H1 (cell line): Measurements from ENCODE around the gene ANP32A. TPM values are rescaled to one million over a fixed set of nuclear protein-coding genes. Genes with fewer than 3 reads are reported as not detected.
A peak's percentile ranks its signal among the peaks of the same experiment; 100 is the strongest.

Experiments
- CTCF ChIA-PET: fragments of 300-600 bp; sonication (Branson Sonifier 250); formaldehyde crosslinking; loops from one replicate; lab custom pipeline; 2021; ENCODE audit not compliant: partially characterized antibody; lab: Charles Lee
- POLR2A ChIA-PET: fragments of 300-600 bp; sonication (Branson Sonifier 250); formaldehyde crosslinking; loops from one replicate; lab custom pipeline; 2021; ENCODE audit warnings: inconsistent platforms; ENCODE audit not compliant: partially characterized antibody; lab: Charles Lee
- DNase-seq, 2 experiments: peaks; one replicate each; pipeline versions ENCODE4 v3.0.0 to v3.0.0-alpha.2; 2010 to 2022; ENCODE audit warnings: low spot score in 2 of 2, low read depth in 1 of 2, mixed read lengths in 1 of 2
- FAIRE-seq: peaks from 2 replicates; lab custom pipeline; 2011; peaks lifted over from hg19 to GRCh38; lab: Jason Lieb, UNC
- H2AFZ ChIP-seq: 2 replicates; pipeline ENCODE4 v1.8.1; 2012; ENCODE audit warnings: low read length, inconsistent platforms
- H2AK5ac ChIP-seq: 2 replicates; pipeline ENCODE4 v1.6.1; 2013; ENCODE audit warnings: low read depth, low read length
- H2BK120ac ChIP-seq: replicated peaks from 2 replicates; pipeline ENCODE3; 2013; ENCODE audit warnings: low read depth, low read length, inconsistent platforms
- H2BK12ac ChIP-seq: 2 replicates; pipeline ENCODE4 v1.6.1; 2013; ENCODE audit warnings: low read depth, low read length
- H2BK15ac ChIP-seq: 2 replicates; pipeline ENCODE4 v1.6.1; 2013; ENCODE audit warnings: low read length
- H2BK20ac ChIP-seq: 2 replicates; pipeline ENCODE4 v1.6.1; 2013; ENCODE audit warnings: low read length
- H2BK5ac ChIP-seq: 2 replicates; pipeline ENCODE4 v1.6.1; 2013; ENCODE audit warnings: low read depth, low read length
- H3K14ac ChIP-seq: 2 replicates; pipeline ENCODE4 v1.6.1; 2013; ENCODE audit warnings: inconsistent platforms; ENCODE audit not compliant: insufficient read length
- H3K18ac ChIP-seq: 2 replicates; pipeline ENCODE4 v1.6.1; 2013; ENCODE audit warnings: low read length; ENCODE audit errors: extremely low read depth
- H3K23ac ChIP-seq: 2 replicates; pipeline ENCODE4 v1.6.1; 2013; ENCODE audit warnings: inconsistent platforms; ENCODE audit not compliant: insufficient read length
- H3K23me2 ChIP-seq: 2 replicates; pipeline ENCODE4 v1.6.1; 2013; ENCODE audit warnings: low read depth, low read length
- H3K27ac ChIP-seq: 2 replicates; pipeline ENCODE4 v1.6.1; 2011; ENCODE audit warnings: low read depth, low read length, inconsistent platforms
- H3K27me3 ChIP-seq, 4 experiments: replicated peaks in 1 of 4; 1 replicate in 1 of 4; 2 replicates in 3 of 4; pipeline versions ENCODE4 v1.6.1 to v1.8.1; 2011 to 2013; ENCODE audit warnings: low read length in 3 of 4, mild to moderate bottlenecking in 3 of 4, inconsistent platforms in 2 of 4, mixed read lengths in 2 of 4, moderate library complexity in 1 of 4; ENCODE audit not compliant: control insufficient read depth in 3 of 4, insufficient read depth in 3 of 4; ENCODE audit errors: extremely low read depth in 1 of 4
- H3K36me3 ChIP-seq, 4 experiments: 2 replicates each; pipeline versions ENCODE4 v1.6.1 to v1.8.1; 2011 to 2013; ENCODE audit warnings: mild to moderate bottlenecking in 4 of 4, low read length in 3 of 4, moderate library complexity in 2 of 4, control low read depth in 1 of 4, inconsistent platforms in 1 of 4; ENCODE audit not compliant: insufficient read depth in 4 of 4, control insufficient read depth in 2 of 4
- H3K4ac ChIP-seq: replicated peaks from 2 replicates; pipeline ENCODE3; 2013; ENCODE audit warnings: low read length, low read depth, mixed read lengths, inconsistent platforms; ENCODE audit not compliant: insufficient read length
- H3K4me1 ChIP-seq, 4 experiments: replicated peaks in 1 of 4; 1 replicate in 1 of 4; 2 replicates in 3 of 4; pipeline versions ENCODE4 v1.6.1 to v1.8.1; 2011 to 2013; ENCODE audit warnings: low read length in 3 of 4, inconsistent platforms in 2 of 4, mixed read lengths in 1 of 4; ENCODE audit not compliant: insufficient read depth in 4 of 4, control insufficient read depth in 3 of 4
- H3K4me2 ChIP-seq, 2 experiments: 2 replicates each; pipeline versions ENCODE4 v1.6.1 to v1.8.1; 2011 to 2013; ENCODE audit warnings: low read depth in 2 of 2, low read length in 2 of 2, control low read depth in 1 of 2, inconsistent platforms in 1 of 2, mild to moderate bottlenecking in 1 of 2; ENCODE audit not compliant: insufficient read depth in 1 of 2
- H3K4me3 ChIP-seq, 4 experiments: fragments of 200-600, 300-600 bp in 1 of 4; sonication (generic), shearing (Covaris generic), sonication (Bioruptor Twin) in 1 of 4; 2 replicates each; pipeline versions ENCODE4 v1.5.1 to v1.8.1; 2011 to 2016; ENCODE audit warnings: low read length in 4 of 4, low read depth in 3 of 4, control low read depth in 2 of 4, inconsistent platforms in 2 of 4, mild to moderate bottlenecking in 2 of 4, mixed read lengths in 1 of 4, moderate library complexity in 1 of 4; ENCODE audit not compliant: insufficient read depth in 2 of 4; ENCODE audit errors: extremely low read depth in 1 of 4
- H3K56ac ChIP-seq: replicated peaks from 2 replicates; pipeline ENCODE3; 2013; ENCODE audit warnings: low read depth, mild to moderate bottlenecking, mixed read lengths, low read length, inconsistent platforms; ENCODE audit not compliant: insufficient read length
- H3K79me1 ChIP-seq: 2 replicates; pipeline ENCODE4 v1.6.1; 2013; ENCODE audit warnings: low read depth, low read length, control low read depth
- H3K79me2 ChIP-seq, 2 experiments: 2 replicates each; pipeline versions ENCODE4 v1.6.1 to v1.8.1; 2012 to 2013; ENCODE audit warnings: low read length in 2 of 2, mild to moderate bottlenecking in 2 of 2, inconsistent platforms in 1 of 2; ENCODE audit not compliant: insufficient read depth in 2 of 2, control insufficient read depth in 1 of 2
- H3K9ac ChIP-seq, 4 experiments: replicated peaks in 1 of 4; 1 replicate in 1 of 4; 2 replicates in 3 of 4; pipeline versions ENCODE4 v1.6.1 to v1.8.1; 2011 to 2013; ENCODE audit warnings: low read depth in 3 of 4, low read length in 3 of 4, control low read depth in 2 of 4, mild to moderate bottlenecking in 2 of 4, moderate library complexity in 2 of 4, inconsistent platforms in 1 of 4; ENCODE audit errors: extremely low read depth in 1 of 4
- H3K9me3 ChIP-seq, 2 experiments: 2 replicates each; pipeline versions ENCODE4 v1.6.1 to v1.8.1; 2012 to 2013; ENCODE audit warnings: mild to moderate bottlenecking in 2 of 2, moderate library complexity in 2 of 2, control low read depth in 1 of 2, inconsistent platforms in 1 of 2, low read depth in 1 of 2, low read length in 1 of 2, mixed read lengths in 1 of 2; ENCODE audit not compliant: insufficient read depth in 2 of 2
- H4K20me1 ChIP-seq, 2 experiments: replicated peaks in 1 of 2; 2 replicates each; pipeline versions ENCODE3 to v1.8.1; 2011 to 2013; ENCODE audit warnings: inconsistent platforms in 2 of 2, low read length in 2 of 2, mild to moderate bottlenecking in 1 of 2; ENCODE audit not compliant: insufficient read depth in 2 of 2, control insufficient read depth in 1 of 2
- H4K5ac ChIP-seq: 2 replicates; pipeline ENCODE4 v1.6.1; 2013; ENCODE audit warnings: low read length, low read depth, mixed read lengths, inconsistent platforms; ENCODE audit not compliant: insufficient read length
- H4K8ac ChIP-seq: 2 replicates; pipeline ENCODE4 v1.8.0; 2013; ENCODE audit warnings: mild to moderate bottlenecking, moderate library complexity, low read length, inconsistent platforms; ENCODE audit not compliant: insufficient read depth; ENCODE audit errors: extremely low read depth
- H4K91ac ChIP-seq: replicated peaks from 2 replicates; pipeline ENCODE3; 2013; ENCODE audit warnings: low read length, mixed read lengths, inconsistent platforms; ENCODE audit not compliant: insufficient read length
- BRCA1 ChIP-seq: IDR thresholded peaks from 2 replicates; pipeline ENCODE4 v1.6.1; 2012; ENCODE audit warnings: low read depth, low read length, improper control_type of control experiment
- RNF2 ChIP-seq: fragments of 200-900, 300-1000 bp; sonication (generic); IDR thresholded peaks from 2 replicates; pipeline ENCODE4 v1.7.1; 2016; ENCODE audit warnings: borderline replicate concordance, low read depth, mild to moderate bottlenecking, antibody characterized with exemption, low read length; ENCODE audit not compliant: poor library complexity, severe bottlenecking; ENCODE audit errors: missing control alignments
- SIN3A ChIP-seq, 2 experiments: IDR thresholded peaks in 1 of 2; conservative IDR thresholded peaks in 1 of 2; 2 replicates each; pipeline ENCODE4 v1.6.1; 2011 to 2012; ENCODE audit warnings: low read length in 2 of 2, improper control_type of control experiment in 1 of 2, low read depth in 1 of 2, mild to moderate bottlenecking in 1 of 2
- SUZ12 ChIP-seq: fragments of 200-600 bp; sonication (generic); IDR thresholded peaks from 2 replicates; pipeline ENCODE4 v1.6.1; 2012; ENCODE audit warnings: mild to moderate bottlenecking, inconsistent platforms, low read length, moderate library complexity, mixed read lengths
- TAF1 ChIP-seq: IDR thresholded peaks from 2 replicates; pipeline ENCODE4 v1.6.1; 2011; ENCODE audit warnings: mild to moderate bottlenecking, low read depth, low read length
- ZNF274 ChIP-seq: IDR thresholded peaks from 2 replicates; pipeline ENCODE4 v1.7.0; 2012; ENCODE audit warnings: low read length, borderline replicate concordance; ENCODE audit errors: extremely low read depth
- WGBS, 2 experiments: shearing (Covaris generic) in 1 of 2; methylation state at CpG; one replicate each; pipeline versions ENCODE4 v1.1.6 to v1.1.7; 2013 to 2015; ENCODE audit warnings: low lambda C conversion rate in 2 of 2, mixed read lengths in 2 of 2, inconsistent platforms in 1 of 2, low coverage in 1 of 2, missing lambda C conversion rate in 1 of 2; ENCODE audit not compliant: insufficient replicate concordance in 2 of 2, insufficient coverage in 1 of 2, insufficient read length in 1 of 2; ENCODE audit errors: extremely low coverage in 1 of 2, missing lambda C conversion rate in 1 of 2; 5-methylcytosine and 5-hydroxymethylcytosine counted together
- polyA plus RNA-seq, 7 experiments: library from polyadenylated mRNA; depleted of rRNA in 3 of 7; stranded (reverse) in 5 of 7; unstranded in 2 of 7; fragments of >200 nt in 5 of 7; fragments of 200-250 nt in 2 of 7; gene quantifications; 1 replicate in 5 of 7; 2 replicates in 1 of 7; 4 replicates in 1 of 7; pipeline versions ENCODE4 v1.2.1 to v1.2.3, GENCODE V29; 2011 to 2013; ENCODE audit warnings: missing spikeins in 2 of 7, mixed read lengths in 2 of 7
- total RNA-seq: library from RNA; stranded (reverse); fragmentation: NEBNext Ultra II Directional; extraction: Animal tissue kit (Norgen Biotek cat#: 25700); gene quantifications from 2 replicates; pipeline ENCODE4 v1.2.1, GENCODE V29; 2021
- TF ChIP-seq, protein P1 (sequence below), 3 experiments: IDR thresholded peaks; 1 replicate in 2 of 3; 2 replicates in 1 of 3; pipeline versions ENCODE4 v1.5.1 to v1.6.1; 2011; ENCODE audit warnings: low read length in 3 of 3, mild to moderate bottlenecking in 3 of 3, inconsistent platforms in 2 of 3, low read depth in 1 of 3, moderate library complexity in 1 of 3; ENCODE audit not compliant: insufficient read depth in 1 of 3; ENCODE audit errors: control extremely low read depth in 1 of 3

The ANP32A gene
- total and polyA plus RNA-seq, 2 of the 8 experiments (the other 6 are each of a cell fraction or from before 2014, with no cell fraction given), result 70.8 to 295 TPM

DNA sequence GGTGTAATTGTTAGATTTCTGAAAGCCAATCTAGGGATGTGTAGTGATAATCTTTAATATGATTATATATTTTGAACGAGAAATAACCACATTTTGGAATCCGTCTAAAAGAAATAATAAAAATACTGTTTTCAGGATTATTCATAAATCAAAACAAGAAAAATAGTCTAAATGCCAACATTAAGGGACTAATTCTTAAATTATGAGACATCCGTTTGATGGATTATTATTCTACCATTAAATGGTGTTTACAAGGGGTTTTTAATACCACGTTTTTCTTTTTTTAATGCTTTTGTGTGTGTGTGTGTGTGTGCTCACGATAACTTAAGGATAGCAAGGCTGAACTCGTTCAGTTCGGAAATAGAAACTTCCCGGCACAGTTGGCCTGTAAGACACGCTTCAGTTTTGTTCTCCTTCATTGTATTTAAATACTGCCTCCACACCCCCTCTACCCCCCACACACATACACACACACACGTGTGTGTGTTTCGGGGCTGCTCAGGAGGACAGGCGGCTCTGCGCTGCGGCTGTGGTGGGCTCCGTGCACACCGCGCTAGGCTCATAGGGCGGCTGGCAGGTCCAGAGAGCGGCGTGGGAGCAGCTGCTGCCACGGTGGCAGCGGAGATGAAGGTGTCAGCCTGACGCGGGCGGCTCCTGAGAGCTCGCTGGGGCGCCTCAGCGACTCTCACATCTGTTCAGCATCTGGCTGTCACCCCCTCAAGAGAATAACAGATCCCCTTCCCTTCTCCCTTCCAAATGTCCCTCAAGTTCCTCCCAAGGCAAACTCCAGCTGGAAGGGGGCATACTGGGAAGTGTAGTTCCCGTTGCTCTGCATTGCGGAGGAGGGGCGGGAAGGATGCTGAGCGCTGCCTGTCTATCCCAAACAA is 23.0 kb upstream of the ANP32A start:
- Histone ChIP-seq H3K79me1 (no peaks in the 10 kb centered on the region), H3K23ac (no peak overlapping the region), H2BK20ac (no peak overlapping the region), H2BK5ac (no peak overlapping the region), H3K4me1 (no peaks in the 10 kb centered on the region; a peak in 1 of 7 replicates), H2AK5ac (no peak overlapping the region), H3K23me2 (peaks cover 4% of the 10 kb centered on the region; the same call in 1 of the 2 replicates), H3K27ac (no peak overlapping the region), H3K9me3 (no peaks in the 10 kb centered on the region), H3K9ac (no peak overlapping the region), H4K8ac (peak overlapping the region; percentile 59; the same call in 1 of the 2 replicates), H2AFZ (peak overlapping the region; percentile 47), H2BK120ac (no peak overlapping the region), H3K14ac (no peak overlapping the region), H3K18ac (no peak overlapping the region), H4K91ac (no peak overlapping the region), H3K4ac (no peak overlapping the region), H3K36me3 (no peaks in the 10 kb centered on the region), H3K4me3 (peak overlapping the region; percentile 27 to 66 (median 54); a peak in 7 of 8 replicates), H3K79me2 (no peaks in the 10 kb centered on the region), H4K20me1 (no peaks in the 10 kb centered on the region), H2BK15ac (no peak overlapping the region), H3K56ac (no peak overlapping the region), H3K27me3 (peaks cover 0 to 7% (median 1%) of the 10 kb centered on the region in 4 experiments; a peak in 4 of 7 replicates), H4K5ac (no peak overlapping the region), H3K4me2 (peak overlapping the region; percentile 80), H2BK12ac (no peak overlapping the region)
- ChIA-PET POLR2A (interaction anchor here (0.8 to 1.1 kb wide), 2 partner anchors 24 to 27 kb away, joined by 3 to 4 read pairs; no protein-coding TSS in a partner anchor), CTCF (interaction anchor here (0.6 to 0.8 kb wide), 2 partner anchors 15 to 775 kb away, joined by 3 to 4 read pairs; no protein-coding TSS in a partner anchor)
- WGBS, 2 experiments, result 20% methylated on average over 30 of the region's 32 CpGs; no CpG with 5 or more reads in 1 of the 2 experiments
- peak in 1 of 2 experiments; percentile 61 for DNase-seq
- FAIRE-seq, result peak; percentile 90
- TF ChIP-seq SUZ12, result no peak
- no peak for TF ChIP-seq ZNF274
- TF ChIP-seq TAF1, result no peak
- no peak for TF ChIP-seq BRCA1
- TF ChIP-seq RNF2, result no peak
- TF ChIP-seq, protein P1, sequence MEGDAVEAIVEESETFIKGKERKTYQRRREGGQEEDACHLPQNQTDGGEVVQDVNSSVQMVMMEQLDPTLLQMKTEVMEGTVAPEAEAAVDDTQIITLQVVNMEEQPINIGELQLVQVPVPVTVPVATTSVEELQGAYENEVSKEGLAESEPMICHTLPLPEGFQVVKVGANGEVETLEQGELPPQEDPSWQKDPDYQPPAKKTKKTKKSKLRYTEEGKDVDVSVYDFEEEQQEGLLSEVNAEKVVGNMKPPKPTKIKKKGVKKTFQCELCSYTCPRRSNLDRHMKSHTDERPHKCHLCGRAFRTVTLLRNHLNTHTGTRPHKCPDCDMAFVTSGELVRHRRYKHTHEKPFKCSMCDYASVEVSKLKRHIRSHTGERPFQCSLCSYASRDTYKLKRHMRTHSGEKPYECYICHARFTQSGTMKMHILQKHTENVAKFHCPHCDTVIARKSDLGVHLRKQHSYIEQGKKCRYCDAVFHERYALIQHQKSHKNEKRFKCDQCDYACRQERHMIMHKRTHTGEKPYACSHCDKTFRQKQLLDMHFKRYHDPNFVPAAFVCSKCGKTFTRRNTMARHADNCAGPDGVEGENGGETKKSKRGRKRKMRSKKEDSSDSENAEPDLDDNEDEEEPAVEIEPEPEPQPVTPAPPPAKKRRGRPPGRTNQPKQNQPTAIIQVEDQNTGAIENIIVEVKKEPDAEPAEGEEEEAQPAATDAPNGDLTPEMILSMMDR (IDR thresholded peaks at IDR 0.05; ENCODE audit: control extremely low read depth in 1 of 3, insufficient read depth in 1 of 3, low read depth in 1 of 3, low read length in 3 of 3), result no peak
- 0 out of 4 replicates have a peak, but pooled peaks of 1 of the 2 experiments have one; percentile 37 for TF ChIP-seq SIN3A (conservative IDR thresholded peaks at IDR 0.05 in 1 of 2, IDR thresholded peaks at IDR 0.05 in 1 of 2; ENCODE audit: low read depth in 1 of 2, low read length in 2 of 2)
